HG03280 (cell line): ENCODE data around the gene DNAH14.
"Not testable (repeated sequence)": the region's sequence is repeated elsewhere in the genome, so short reads cannot be mapped to it uniquely, and the experiment has no call there.

Source experiments
- ATAC-seq: cut with Tn5 transposase; IDR thresholded peaks from one replicate; pipeline ENCODE4 v1.9.1; 2021; ENCODE audit warnings: mild to moderate bottlenecking, moderate library complexity; ENCODE audit not compliant: unreplicated experiment

The DNAH14 gene

DNA sequence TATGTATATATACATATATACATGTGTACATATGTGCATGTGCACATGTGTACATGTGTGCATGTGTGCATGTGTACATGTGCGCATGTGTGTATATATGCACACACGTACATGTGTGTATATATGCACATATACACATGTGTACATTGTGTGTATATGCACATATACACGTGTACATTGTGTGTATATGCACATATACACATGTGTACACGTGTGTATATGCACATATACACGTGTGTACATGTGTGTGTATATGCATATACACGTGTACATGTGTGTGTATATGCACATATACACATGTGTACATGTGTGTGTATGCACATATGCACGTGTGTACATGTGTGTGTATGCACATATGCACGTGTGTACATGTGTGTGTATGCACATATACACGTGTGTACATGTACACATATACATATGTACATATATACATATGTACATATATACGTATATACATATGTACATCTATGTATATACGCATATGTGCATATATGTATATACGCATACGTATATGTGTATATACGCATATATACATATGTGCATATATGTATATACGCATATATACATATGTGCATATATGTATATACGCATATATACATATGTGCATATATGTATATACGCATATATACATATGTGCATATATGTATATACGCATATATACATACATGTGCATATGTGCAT is 405.8 kb downstream of the DNAH14 start:
- not testable (repeated sequence) for ATAC-seq

DNA sequence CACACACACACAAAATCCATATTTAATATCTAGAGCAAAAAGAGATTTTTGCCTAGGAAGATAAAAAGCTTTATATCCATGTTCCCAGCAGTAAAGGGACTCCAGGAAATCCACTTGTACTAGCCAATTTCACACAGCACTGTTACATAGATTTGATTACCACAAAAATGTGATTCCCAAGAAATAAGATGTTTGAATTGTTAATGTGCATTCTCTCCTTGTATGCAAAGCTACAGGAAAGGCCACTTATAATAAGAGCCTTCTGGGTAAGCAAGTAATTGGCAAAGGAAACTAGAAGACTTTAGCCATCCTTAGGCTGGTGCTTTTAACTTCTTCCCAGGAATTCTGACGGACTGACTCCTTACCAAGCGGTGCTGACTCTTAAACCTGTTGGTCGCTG is 409.1 kb downstream of the DNAH14 start:
- ATAC-seq: no peak

DNA sequence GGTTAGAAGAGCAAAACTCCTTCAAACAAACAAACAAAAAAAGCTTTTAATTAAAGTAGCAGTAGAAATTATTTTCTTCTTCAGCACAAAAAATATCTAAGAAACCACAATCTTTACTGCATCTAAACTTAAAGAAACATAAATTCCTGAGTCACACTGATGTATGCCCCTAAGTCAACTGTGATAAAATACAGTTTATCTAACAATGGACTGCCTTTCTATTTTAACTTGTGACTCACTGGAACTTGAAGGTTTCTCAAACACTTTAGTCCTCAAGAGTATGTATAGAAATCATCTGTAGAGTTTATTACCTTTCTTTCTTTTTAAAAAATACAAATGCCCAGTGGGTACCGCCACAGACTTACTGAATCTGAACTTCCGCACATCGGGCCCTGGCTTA is 412.2 kb downstream of the DNAH14 start:
- no peak for ATAC-seq

DNA sequence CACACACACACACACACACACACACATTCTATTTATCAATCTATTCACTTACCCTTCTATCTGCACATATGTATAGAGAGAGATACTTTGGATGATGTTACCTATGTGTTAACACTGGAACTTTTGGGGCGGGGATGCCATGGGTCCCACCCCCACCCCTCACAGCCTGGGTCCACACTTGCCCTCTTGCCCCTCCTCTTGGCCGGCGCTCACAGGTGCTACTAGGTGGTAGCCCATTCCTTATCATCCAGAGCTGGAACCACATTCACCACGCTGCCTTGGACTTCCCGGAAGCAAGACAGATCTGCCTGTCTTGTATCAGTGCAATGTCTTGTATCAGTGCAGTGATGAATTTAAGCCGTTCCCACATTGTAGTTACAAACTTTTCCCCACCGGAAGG is 413.2 kb downstream of the DNAH14 start:
- ATAC-seq: no peak

DNA sequence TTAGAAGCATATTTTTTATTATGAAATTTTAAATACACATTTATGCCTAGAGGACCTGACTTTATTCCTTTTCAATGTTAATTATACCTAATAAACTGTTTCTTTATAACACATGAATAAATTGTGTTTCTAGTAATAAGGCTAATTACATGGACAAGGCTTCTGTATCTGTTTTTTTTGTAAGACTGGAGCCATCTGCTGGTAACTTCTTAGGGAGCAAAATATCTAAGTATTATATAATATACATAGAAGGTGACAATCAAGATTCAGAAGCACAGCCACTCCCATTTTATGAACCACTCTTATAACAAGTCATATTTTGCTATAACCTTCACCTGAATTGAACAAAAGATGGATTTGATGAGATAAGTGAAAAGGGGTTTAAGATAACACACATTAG is 414.1 kb downstream of the DNAH14 start:
- no peak for ATAC-seq

DNA sequence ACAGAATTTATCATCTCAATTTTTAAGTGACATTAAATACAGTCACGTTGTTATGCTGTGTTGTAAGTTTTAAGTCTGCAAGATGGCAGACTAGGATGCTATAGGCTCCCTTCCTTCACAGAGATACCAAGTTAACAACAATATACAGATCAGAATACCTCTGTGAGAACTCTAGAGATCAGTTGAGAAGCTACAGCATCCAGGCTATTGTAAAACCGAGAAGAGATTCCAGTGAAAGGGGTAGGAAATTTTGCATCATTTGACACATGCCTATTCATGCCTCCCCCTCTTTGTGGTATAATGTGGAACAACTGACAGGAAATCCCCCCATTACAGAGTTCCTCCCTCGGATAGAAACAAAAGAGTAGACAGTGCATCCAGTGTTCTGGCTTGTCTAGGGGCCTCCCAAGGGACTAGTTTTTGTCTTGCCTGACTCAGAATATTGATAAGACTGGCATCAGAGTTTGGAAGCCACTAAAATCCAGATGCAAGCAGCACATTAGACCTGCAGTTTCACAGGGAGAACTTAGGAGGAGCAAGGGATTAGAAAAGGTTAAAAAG is 417.7 kb downstream of the DNAH14 start:
- ATAC-seq: no peak

DNA sequence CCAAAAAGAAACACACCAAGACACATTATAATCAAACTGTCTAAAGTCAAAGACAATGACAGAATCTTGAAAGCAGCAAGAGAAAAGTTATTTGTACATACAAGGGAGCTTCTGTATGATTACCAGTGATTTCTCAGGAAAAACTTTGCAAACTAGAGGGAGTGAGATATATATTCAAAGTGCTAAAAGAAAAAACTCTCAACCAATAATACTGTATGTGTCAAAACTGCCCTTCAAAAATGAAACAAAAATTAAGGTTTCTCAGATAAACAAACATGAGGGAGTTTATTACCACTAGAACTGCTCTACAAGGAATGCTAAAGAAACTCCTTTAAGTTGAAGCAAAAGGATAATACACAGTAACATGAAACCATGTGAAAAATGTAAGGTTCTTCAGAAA is 418.9 kb downstream of the DNAH14 start:
- ATAC-seq: no peak

DNA sequence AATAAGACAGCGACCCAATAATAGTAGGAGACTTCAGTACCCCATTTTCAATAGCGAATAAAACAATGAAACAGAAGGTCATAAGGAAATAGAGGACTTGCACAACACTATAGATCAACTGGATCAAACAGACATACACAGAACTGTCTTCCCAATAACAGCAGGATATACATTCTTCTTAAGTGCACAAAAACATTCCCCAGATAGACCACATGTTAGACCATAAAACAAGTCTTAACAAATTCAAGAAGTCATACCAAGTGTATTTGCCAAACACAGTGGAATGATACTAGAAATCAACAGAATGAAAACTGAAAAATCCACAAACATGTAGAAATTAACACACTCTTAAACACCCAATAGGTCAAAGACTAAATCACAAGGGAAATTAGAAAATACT is 420.4 kb downstream of the DNAH14 start:
- no peak for ATAC-seq

DNA sequence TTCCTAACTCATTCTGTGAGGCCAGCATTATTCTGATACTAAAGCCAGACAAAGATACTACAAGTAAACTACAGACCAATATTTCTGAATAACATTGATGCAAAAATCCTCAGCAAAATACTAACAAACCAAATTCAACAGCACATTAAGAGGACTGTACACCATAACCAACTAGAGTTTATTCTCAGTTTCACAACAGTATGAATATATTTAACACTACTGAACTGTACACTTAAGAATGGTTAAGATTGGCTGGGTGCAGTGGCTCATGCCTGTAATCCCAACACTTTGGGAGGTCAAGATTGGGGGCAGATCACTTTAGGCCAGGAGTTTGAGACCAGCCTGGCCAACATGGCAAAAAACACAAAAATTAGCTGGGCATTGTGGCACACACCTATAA is 421.4 kb downstream of the DNAH14 start:
- ATAC-seq: no peak

DNA sequence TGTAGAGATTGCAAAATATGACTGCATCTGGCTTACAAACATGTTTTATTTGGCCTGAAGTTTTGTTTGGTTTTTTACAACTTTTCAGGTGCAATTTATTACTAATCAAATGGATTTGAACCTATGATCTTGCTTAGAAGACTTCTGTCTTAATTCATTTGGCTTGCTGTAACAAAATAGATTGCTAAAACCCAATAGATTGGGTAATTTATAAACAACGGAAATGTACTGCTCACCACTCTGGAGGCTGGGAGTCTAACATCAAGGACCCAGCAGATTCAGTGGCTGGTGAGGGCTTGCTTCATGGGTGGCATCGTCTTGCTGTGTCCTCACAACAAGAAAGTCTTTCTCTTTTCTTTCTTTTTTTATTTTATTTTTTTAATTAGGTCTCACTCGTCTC is 425.4 kb downstream of the DNAH14 start:
- no peak for ATAC-seq

DNA sequence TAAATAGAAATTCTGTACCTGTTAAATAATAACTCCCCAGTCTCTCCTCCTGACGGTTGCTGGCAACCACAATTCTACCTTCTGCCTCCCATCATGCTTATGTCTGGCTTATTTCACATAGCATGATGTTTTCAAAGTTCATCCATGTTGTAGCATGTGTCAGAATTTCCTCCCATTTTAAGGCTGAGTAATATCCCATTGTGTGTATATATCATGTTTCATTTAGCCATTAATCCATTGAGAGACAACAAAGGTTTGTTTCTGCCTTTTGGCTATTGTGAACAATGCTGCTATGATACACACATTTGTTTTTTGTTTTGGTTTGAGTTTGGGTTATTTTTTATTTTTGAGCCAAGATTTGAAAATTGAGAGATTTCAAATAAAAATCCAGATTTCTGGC is 426.4 kb downstream of the DNAH14 start:
- no peak for ATAC-seq

DNA sequence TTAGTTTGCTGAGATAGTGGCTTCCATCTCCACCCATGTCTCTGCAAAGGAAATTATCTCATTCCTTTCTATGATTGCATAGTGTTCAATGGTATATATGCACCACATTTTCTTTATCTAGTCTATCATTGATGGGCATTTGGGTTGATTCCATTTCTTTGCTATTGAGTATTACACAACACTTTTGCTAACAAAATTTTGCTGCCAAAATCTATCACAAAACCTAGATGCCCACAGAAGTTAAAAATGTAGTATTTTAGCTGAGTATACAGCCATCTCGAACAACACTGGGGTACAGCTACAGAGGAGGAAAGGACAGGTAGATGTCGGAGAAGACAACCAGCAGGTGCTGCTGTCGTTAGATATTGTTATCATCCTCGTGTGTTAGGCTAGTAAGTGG is 430.6 kb downstream of the DNAH14 start:
- ATAC-seq: no peak

DNA sequence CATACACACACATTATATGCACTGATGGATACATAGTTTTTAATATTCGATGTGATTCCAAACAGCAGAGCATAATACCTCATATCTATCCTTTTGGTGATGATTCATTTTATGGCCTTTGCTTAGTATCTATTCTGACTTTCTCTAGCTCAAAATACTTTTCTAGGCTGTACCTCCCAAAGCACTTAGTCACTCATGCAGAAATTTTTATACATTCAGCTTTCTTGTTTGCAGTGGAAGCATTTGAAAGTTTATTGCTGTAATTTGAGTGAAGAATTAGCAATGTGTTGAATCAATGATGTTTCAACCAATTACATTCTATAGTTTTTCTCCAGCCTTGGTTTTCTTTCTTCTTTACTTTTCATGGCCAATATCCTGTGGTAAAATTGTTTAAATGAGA is 431.7 kb downstream of the DNAH14 start:
- ATAC-seq: no peak

DNA sequence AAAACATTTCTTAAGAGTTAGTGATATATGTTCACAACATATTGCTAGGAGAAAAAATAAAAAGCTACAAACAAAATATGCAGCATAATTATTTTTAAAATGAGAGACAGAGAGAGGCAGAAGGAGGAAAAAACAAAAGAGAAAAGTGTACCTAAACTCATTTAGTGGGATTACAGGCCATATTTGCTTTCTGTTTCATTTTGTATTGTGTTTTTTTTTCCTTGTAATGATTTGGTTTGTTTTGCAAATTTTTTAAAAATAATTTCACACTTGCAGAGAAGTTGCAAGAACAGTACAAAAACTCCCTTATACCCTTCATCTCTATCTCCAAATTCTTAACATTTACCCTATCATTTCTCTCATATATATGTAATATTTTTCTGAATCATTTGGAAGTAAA is 433.3 kb downstream of the DNAH14 start:
- no peak for ATAC-seq

DNA sequence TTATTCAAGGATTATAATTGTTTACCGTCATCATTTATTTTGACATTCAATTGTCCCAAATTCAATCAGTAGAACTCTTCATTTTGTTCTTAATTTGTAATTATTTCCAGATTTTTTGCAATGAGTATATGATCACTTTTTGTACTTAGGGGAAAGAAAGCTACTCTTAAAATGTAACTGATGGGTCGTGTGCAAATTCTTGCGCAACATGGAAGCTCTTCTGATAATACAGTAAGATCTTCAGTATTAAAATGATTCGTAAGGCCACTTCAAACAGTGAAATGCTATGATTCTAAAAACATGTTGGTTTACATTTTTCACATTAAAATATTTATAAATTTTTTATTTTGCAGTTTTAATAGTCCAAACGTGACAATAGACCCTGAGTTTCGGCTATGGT is 435.0 kb downstream of the DNAH14 start:
- ATAC-seq: no peak

DNA sequence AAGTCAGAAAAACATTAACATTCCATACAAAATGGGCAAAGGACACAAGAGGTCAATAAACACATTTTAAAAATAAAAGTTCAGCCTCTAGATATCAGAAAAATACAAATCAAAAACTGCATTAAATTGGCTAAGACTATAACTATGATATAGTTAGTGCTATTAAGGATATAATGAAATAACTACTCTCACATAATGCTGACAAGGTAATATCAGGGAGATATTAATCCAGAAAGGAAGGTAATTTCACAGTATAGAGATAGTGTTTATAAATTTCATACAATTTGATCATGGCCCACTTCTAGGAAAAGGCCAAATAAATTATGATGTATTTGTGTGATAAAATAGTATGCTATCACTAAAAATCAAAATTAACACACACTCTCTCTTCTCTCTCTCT is 436.5 kb downstream of the DNAH14 start:
- no peak for ATAC-seq

DNA sequence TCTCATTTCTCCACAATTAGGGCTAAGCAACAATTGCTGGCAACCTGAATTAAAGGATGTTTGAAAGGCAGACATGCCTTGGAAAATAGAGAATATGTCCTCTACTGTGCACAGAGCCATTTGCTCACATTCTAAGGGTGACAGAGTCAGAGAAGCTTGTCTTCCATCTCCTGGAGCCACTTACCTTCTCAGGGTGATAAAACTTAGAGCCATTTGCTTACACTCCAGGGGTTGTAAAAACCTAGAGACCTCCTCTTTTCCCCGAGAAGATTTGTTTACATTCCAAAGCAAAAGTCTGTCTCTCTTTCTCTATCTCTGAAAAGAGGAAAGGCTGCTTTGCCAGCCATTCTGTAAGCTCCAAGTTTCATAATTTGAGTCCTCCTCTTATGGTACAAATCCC is 437.1 kb downstream of the DNAH14 start:
- ATAC-seq: no peak

DNA sequence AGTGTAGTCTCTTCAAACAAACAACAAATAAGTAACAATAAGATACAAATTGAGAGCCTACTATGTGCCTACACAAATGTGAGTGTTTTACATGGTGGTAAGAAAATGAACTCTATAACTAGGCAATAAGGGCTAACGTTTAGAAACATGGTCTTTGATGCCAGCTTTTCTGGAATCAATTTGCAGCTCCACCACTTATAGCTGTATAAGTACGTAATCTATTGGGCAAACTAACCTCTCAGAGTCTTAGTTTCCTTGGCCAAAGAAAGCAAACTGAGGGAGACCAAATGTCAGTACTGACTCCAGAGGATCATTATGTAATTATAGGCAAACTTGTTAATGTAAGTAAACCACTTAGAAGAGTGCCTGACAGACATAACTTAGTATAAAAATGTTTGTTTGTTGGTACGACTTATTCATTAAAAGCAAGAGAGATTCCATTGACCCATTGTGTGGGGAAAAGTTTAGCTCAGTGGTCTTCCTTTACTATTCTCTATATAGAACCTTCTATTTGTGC is 438.6 kb downstream of the DNAH14 start:
- no peak for ATAC-seq

DNA sequence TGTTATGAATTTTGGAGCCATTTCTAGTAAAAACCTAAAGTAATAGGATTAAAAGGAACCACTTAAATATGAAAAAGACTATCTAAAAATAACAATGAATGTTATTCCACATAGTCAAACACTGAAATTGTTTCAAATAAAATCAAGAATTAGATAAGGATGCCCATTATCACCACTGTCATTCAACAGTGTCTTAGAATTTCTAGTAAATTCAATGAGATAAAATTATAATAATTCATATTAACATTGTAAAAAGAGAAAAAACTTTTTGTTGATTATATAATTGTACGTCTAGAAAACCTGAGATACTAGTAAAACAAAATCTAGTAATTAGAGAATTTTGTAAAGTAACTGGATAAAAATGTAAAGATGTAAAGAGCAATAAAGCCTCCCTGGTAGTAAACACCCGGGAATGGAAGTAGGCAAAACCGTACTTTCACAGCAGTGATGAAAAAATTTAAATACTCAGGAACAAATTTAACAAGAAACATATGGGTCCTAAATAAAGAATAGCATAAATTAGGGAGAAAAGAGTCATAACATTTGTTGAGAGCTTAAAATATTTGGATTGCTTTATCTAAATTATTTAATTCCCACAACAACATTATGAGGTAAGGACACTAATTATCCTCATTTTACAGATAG is 442.0 kb downstream of the DNAH14 start:
- ATAC-seq: no peak

DNA sequence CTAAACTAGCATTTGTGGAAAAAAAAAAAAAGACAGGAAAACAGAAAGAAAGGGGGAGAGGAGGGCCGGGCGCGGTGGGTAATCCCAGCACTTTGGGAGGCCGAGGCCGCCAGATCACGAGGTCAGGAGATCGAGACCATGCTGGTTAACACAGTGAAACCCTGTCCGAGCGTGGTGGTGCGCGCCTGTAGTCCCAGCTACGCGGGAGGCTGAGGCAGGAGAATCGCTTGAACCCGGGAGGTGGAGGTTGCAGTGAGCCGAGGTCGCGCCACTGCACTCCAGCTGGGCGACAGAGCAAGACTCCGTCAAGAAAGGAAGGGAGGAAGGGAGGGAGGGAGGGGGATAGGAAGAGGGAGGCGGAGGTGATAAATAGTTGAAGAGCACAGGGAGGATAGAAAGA is 443.7 kb downstream of the DNAH14 start:
- ATAC-seq: no peak

DNA sequence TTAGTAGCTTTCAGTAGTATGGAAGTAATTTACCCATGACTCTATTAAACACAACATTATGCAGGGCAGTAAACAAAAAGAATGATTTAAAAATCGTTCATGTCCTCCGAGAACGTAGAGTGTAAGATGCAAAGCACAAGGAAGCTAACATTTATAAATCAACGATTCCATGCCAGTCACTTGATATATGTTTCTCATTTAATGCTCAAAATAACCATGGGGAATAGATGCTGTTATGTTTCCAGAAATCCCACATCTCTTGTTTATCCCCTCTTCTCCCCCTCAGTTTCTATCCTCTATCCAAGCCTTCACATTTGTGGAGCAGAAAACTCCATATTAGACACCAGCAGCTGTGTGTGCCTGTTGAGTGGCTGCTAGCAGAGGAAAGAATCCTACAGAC is 445.5 kb downstream of the DNAH14 start:
- ATAC-seq: no peak

DNA sequence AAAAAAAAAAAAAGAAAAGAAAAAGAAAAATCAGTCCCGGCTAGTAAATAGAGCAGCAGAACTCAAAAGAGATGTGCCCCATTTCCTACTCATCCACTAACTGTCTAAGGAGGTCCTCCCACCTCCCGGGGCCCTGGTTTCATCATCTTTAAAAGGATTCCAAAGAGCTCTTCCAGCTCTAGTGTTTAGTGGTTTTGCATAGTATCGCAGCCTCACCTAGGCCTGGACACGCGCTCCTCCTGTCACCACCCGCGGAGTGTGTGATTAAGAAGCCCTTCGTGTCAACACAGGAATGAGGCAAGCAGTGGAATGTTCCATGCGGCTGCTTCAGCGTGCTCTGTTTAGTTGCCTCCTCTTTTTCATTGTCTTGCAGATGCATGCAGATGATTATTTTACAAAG is 449.4 kb downstream of the DNAH14 start:
- no peak for ATAC-seq
